Left lobe of liver (tissue), 2 donors: ENCODE data around the gene PFKL. TPM values are rescaled to one million over a fixed set of nuclear protein-coding genes. Genes with fewer than 3 reads are reported as not detected.

Source experiments
- ATAC-seq: fragments of 200-7000 bp; cut with Tn5 transposase; one replicate; pipeline ENCODE4 v1.9.1; 2020; ENCODE audit warnings: mild to moderate bottlenecking, moderate library complexity
- DNase-seq: peaks from one replicate; pipeline ENCODE4 v3.0.0-alpha.2; 2020; ENCODE audit warnings: low spot score
- total RNA-seq: library from RNA; stranded (reverse); gene quantifications from one replicate; pipeline ENCODE4 v1.2.1, GENCODE V29; 2021
- donor health status: DM: no; HTN: no; CAD: no; lungs with moderate emphysema.
- donor health status: DM: no; HTN: yes; CAD: no.

Gene PFKL
- total RNA-seq, 1 donor from 2014 or later: 97.6 TPM

GRCh38 chr21:44310628-44311507 lies 11.0 kb downstream of the PFKL start:
- ATAC-seq: no peak

DNA sequence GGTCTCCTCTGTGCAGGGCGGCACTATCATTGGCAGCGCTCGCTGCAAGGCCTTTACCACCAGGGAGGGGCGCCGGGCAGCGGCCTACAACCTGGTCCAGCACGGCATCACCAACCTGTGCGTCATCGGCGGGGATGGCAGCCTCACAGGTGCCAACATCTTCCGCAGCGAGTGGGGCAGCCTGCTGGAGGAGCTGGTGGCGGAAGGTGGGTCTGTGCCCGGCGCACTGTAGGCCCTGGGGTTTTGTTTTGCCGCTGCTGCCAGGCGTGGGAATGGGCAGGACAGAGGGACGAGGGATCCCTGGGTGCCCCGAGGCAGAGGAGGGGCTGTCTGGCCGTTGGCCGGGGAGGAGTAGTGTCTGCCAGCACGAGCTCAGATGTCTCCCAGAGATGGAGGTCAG lies 12.2 kb downstream of the PFKL start:
- DNase-seq (no peak), ATAC-seq (no peak)

More at GRCh38 chr21:44310628-44311507, 11.0 kb downstream of the PFKL start:
- no peak for DNase-seq

DNA sequence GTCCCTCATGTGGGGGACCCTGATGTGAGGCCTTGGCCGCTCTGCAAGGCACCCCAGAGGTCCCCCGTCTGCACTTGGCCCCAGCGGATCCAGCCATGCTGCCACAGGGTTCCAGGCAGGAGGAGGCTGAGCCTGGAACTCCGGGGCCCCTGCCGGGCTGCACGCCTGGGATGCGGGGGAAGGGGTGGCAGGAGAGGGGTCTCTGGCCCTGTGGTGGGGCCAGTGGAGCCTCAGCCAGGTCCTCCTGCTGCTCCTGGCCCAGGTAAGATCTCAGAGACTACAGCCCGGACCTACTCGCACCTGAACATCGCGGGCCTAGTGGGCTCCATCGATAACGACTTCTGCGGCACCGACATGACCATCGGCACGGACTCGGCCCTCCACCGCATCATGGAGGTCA lies 12.9 kb downstream of the PFKL start:
- DNase-seq (no peak), ATAC-seq (no peak)

DNA sequence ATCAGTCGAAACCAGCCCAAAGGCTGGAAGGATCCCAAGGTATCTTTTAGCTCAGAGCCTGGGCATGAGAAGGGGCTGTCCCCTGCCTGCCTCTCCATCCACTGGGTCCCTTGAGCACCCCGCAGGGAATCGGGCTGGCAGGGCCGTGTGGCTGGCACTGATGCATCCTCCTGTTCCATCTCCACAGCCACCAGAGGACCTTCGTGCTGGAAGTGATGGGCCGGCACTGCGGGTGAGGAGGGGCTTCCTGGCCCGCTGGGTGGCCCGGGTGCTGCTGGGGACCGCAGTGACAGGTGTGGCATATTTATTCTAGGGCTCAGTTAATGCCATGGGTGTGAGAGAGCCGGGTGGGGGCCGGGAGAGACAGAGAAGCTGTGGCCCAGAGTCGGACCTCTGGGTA lies 13.6 kb downstream of the PFKL start:
- ATAC-seq (no peak), DNase-seq (no peak)

- ATAC-seq (no peak), DNase-seq (no peak)
Measured at GRCh38 chr21:44314128-44314527, 14.3 kb downstream of the PFKL start.

DNA sequence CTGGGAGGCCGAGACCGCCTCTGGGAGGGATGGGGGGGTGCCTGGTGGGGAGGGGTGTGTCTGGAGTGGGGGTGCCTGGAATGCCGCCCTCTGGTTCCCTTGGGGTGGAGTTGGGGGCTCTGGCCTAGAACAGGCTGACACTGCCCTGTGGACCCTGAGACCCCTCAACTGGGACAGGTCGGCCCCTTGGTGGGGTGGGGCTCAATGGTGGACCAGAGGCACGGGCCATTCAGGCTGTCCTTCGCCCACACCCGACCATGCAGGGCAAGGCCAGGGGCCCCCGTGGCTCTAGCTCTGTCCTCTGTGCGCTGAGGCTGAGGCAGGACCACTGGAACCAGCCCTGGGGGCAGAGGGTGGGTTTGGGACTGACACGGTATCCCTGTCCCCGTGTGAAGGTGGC lies 14.7 kb downstream of the PFKL start:
- DNase-seq (no peak), ATAC-seq (no peak)

DNA sequence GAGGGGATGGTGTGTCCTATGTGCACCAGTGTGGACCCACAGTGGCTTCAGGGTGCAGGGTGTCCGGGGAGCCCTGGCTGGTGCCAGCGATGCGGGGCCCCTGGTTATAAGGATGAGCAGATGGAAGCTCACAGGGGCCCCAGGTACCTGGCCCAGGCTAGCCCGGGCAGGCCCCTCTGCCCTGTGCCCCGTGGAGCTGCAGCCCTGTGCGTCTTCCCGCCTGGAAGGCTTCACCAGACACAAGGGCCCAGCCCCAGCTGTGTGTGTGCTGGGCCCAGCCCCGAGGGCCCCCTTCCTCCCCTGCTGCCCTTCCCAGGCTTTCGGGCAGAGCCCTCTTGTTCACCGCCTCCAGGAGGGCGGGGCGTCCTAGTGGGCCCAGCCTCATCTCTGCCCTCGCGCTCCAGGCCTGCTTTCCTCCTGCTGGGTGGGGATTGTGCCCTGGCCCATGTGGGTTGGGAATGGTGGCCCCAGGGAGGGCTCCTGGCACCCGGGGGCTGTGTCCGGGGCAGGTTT lies 15.9 kb downstream of the PFKL start:
- no peak for ATAC-seq
- no peak for DNase-seq

DNA sequence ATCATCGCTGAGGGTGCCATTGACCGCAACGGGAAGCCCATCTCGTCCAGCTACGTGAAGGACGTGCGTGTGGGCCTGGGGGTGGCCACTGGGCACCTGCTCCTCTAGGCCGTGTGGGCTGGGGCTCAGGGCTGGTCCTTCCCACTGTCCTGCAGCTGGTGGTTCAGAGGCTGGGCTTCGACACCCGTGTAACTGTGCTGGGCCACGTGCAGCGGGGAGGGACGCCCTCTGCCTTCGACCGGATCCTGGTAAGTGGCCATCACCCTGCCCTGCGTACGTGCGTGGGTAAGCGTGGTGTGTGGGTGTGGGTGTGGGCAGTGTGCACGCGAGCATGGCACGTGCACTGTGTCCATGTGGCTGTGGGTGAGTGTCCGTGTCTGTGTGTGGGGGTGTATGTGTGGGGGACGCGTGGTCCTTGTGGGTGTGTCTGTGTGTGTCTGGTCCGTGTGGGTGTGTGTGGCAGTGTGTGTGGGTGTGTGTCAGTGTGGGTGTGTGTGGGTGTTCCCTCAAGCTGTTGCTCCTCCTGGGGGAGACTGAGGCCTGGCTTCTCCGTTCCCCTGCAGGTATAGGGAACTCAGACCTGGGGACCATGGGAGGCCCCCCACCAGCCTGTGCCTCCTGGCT lies 16.5 kb downstream of the PFKL start:
- DNase-seq (no peak), ATAC-seq (no peak)

DNA sequence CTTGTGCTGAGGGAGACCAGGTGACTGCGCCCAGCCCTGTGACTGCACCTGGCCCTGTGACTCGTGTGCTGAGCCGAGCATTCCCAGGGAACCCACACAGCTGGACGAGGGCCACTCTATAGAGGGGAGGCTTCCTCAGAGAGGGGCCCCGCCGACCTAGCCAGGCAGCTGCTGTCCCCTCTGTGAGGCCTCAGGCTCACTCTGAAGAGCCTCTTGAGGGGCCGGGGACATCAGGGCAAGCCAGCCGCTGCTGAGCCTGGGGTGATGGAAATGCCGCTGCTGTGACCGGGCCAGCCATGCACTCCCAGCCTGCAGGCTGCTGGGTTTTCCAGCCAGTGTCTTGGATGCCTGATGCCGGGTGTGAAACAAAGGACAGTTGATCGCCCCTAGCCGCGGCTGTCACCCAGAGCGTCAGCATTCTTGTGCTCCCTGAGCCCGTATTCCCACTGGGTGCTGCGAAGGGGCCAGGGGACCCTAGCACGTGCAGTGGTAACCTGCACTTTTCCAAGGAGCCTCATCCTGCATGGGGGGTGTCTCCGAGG lies 17.5 kb downstream of the PFKL start:
- no peak for ATAC-seq
- no peak for DNase-seq

DNA sequence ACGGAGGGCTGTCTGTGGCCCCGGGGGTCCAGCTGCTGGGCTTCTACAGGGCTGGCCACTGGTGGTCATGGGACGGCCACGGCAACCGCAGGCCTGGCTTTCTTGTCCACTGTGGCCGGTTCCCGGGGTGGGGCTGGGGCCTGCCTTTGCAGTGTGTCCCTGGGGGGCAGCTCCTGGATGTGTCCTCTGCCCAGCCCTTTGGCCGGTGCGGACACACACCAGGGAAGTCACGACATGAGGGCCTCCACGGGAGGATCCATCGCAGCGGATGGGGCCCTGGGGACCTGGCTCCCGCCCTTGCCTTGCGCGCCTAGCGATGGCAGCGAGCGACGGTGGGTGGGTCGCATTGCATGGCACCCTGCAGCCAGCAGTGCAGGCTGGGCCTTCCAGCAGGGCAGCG lies 18.0 kb downstream of the PFKL start:
- DNase-seq: no peak
- no peak for ATAC-seq

- ATAC-seq: no peak
- no peak for DNase-seq
Measured at GRCh38 chr21:44318489-44319285, 18.8 kb downstream of the PFKL start.

DNA sequence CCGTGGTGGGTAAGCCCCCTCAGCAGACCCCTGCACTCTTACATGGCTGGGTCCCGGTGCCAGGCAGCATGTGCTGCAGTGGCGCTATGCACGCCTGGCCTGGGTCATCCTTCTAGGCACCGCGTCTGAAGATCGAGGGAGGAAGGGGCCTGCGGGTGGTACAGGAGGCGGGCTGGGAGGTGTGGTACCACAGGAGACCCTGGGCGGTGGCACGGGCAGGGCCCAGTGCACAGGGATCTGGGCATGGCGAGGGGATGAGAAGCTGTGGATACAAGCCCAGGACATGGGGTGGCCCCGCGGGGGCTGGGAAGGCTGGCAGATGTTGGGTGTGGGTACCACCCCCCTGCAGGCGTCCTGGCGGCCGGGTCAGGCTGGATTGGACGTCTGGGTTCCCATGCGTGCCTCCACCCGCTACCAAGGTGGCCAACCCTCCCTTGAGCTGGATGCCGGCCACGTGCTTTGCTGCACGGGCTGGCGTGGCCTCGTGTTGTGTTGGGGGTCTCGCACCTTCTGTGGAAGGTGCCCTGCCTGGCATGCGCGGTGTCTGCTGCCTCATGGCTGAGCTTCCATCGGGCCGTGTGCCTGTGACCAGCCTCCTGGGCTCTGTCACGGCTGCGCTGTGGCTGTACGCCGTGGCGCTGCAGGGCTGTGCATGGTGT lies 19.7 kb downstream of the PFKL start:
- no peak for DNase-seq
- no peak for ATAC-seq

DNA sequence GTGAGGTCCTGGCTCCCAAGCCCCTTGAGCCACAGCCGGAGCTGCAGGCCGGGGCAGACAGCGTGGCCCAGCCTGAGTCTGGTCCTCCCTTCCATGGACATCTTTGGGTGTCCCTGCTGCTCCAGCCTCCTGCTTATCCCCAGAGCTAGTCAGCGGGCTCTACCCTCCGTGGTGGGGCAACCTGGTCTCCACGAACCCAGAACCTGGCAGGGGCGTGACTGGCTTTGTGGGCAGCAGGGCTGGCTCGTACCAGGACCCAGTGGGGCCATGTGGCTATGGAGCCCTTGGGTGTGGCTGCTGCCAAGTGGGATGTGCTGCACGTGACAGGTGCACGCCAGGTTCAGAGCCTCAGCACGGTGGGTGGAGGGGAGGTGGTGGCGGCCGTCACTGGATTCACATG lies 21.0 kb downstream of the PFKL start:
- ATAC-seq (no peak), DNase-seq (no peak)

DNA sequence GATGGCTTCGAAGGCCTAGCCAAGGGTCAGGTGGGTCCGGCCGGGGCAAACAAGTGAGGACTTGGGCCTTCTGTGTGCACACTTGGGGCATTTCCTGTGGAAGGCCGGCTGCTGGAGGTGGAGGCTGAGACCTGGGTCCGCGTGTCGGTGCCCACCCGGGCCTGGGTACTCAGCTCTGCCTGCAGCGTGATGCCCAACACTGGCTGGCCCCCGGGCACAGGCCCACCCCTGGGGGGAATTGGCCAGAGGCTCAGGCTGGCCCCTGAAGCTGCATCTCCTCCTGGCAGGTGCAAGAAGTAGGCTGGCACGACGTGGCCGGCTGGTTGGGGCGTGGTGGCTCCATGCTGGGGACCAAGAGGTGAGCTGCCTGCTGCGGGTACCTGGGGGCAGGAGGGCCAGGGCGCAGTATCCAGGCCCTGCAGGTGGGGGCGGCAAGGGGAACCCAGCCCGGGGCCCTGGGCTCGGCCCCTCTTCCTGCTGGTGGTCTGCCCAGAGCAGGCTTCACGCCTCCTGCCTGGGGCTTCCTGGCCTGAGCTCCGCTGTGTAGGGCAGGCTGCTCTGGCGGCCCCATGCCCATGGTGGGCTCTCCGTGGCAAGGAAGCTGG lies 22.1 kb downstream of the PFKL start:
- ATAC-seq: no peak
- no peak for DNase-seq

- ATAC-seq (no peak), DNase-seq (no peak)
Measured at GRCh38 chr21:44322621-44323325, 22.9 kb downstream of the PFKL start.

DNA sequence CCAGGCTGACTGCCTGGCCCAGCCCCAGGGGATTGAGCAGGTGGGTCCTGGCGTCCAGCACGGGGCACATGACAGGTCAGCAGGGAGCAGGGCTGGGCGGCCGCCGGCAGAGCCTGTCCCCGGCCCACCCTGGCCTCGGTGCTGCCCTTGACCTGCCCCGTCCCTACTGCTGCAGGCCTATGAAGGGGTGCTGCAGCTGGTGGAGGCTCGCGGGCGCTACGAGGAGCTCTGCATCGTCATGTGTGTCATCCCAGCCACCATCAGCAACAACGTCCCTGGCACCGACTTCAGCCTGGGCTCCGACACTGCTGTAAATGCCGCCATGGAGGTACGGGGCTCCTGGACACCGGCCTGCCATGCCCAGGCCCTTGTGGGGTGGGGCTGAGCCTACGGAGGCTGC lies 23.7 kb downstream of the PFKL start:
- no peak for ATAC-seq
- DNase-seq: no peak

- DNase-seq: no peak
- no peak for ATAC-seq
Measured at GRCh38 chr21:44324106-44324853, 24.4 kb downstream of the PFKL start.

- no peak for DNase-seq
- no peak for ATAC-seq
Measured at GRCh38 chr21:44324854-44325107, 24.9 kb downstream of the PFKL start.
